Vagina (tissue), 2 donors: ENCODE results near the gene INTS1.

ENCODE experiments used
- POLR2A ChIP-seq, 2 donors: fragments of 450-650 bp; IDR thresholded peaks; one replicate each; pipeline ENCODE4 v1.6.1; 2017; ENCODE audit warnings: antibody characterized with exemption in 2 of 2, mild to moderate bottlenecking in 2 of 2, moderate library complexity in 2 of 2
- TF ChIP-seq, protein P1 (sequence below), 3 experiments: fragments of 450-650 bp in 2 of 3; fragments of 200-600 bp in 1 of 3; sonication (generic) in 1 of 3; IDR thresholded peaks; one replicate each; pipeline ENCODE4 v1.5.1; 2017 to 2019; ENCODE audit warnings: antibody characterized with exemption in 3 of 3, mild to moderate bottlenecking in 2 of 3, moderate library complexity in 2 of 3

GRCh38 chr7:1436608-1437007 is 67.6 kb downstream of the INTS1 start:
- TF ChIP-seq, protein P1, sequence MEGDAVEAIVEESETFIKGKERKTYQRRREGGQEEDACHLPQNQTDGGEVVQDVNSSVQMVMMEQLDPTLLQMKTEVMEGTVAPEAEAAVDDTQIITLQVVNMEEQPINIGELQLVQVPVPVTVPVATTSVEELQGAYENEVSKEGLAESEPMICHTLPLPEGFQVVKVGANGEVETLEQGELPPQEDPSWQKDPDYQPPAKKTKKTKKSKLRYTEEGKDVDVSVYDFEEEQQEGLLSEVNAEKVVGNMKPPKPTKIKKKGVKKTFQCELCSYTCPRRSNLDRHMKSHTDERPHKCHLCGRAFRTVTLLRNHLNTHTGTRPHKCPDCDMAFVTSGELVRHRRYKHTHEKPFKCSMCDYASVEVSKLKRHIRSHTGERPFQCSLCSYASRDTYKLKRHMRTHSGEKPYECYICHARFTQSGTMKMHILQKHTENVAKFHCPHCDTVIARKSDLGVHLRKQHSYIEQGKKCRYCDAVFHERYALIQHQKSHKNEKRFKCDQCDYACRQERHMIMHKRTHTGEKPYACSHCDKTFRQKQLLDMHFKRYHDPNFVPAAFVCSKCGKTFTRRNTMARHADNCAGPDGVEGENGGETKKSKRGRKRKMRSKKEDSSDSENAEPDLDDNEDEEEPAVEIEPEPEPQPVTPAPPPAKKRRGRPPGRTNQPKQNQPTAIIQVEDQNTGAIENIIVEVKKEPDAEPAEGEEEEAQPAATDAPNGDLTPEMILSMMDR (IDR thresholded peaks at IDR 0.05), result no peak
- TF ChIP-seq POLR2A (IDR thresholded peaks at IDR 0.05), result no peak
